Islet precursor cell (in vitro differentiated cells): ENCODE measurements around the gene DCAKD.

ENCODE experiments used
- DNase-seq: peaks from one replicate; pipeline ENCODE4 v3.0.0-alpha.2; 2018

The DCAKD gene

DNA sequence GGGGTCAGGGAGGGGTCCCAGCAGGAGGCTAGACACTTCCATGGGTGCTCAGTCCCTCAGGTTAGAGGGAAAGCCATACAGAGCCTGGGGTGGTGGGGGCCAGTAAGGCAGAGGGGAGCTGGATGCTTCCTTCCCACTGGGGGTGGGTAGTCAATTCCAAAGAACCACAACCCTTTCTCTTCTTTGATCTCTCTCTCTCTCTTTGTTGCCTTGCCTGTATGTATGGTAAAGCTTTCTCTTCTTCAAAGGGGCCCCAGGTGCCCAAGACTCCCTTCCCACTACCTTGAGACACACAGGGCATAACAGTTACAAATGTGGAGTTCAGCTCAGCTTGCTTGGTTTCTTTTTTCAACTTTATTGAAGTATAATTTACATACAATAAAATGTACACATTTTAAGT lies 52.8 kb downstream of the DCAKD start:
- DNase-seq = no peak

DNA sequence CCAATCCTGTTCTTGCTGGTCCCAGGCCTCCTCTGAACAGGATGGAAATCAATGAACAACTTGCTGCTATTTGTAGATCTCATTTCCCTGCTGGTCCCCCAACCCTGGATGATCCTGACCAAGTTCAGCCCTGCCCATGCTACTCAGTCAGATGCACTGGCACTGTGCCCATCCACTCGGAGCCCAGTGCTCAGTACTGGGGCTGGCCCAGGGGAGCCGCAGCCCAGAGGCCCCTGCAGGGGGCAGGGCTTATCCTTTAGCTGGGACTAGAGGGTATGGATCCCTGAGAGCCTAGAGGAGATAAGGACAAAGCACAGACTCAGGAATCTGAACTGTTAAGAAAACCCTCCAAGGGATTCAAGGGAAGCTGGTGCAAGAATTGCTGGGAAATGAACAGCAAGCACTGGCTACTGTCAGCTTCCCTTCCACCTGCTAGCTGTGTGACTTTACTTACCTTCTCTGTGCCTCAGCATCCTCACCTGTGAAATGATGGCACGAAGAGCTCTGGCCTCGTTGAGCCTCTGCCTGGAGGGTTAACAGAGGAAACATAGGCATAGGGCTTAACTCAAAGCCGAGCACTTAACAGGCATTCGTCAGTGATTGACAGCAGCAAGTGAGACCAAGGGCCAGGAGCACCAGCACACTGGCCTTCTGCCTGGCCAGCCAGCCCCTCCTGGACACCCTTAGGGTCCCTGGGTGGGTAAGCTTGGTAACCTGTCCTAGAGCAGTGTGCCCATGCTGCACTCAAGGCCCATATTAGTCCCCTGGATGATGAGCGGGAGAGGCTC lies 53.5 kb downstream of the DCAKD start:
- no peak for DNase-seq

- DNase-seq = no peak
Observed at GRCh38 chr17:44996304-44996703, 55.1 kb downstream of the DCAKD start.

DNA sequence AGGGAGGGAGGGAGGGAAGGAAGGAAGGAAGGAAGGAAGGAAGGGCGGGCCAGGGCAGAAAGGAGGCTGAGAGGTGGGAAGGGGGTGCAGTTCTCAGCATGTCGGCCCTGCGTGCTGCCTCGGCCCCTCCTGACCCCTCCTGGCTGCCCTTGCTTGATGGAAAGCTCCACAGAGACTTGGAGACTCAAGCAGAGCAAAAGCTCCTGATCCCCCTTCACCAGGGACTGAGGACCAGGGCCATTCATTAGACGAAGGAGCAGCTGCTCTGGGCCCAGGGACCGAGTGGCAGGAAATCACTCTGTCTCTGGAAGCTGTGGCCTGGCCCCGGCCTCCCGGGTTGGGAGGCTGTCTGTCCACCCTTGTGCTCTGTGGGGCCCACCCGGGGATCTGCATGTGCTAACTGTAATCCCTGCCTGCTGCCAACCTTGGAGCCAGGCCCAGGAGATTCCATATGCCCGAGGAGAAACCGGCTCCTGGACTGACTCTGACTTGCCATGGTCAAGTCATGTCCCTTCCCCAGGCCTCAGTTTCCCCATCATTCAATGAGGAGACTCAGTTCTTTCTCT lies 55.9 kb downstream of the DCAKD start:
- DNase-seq = no peak

DNA sequence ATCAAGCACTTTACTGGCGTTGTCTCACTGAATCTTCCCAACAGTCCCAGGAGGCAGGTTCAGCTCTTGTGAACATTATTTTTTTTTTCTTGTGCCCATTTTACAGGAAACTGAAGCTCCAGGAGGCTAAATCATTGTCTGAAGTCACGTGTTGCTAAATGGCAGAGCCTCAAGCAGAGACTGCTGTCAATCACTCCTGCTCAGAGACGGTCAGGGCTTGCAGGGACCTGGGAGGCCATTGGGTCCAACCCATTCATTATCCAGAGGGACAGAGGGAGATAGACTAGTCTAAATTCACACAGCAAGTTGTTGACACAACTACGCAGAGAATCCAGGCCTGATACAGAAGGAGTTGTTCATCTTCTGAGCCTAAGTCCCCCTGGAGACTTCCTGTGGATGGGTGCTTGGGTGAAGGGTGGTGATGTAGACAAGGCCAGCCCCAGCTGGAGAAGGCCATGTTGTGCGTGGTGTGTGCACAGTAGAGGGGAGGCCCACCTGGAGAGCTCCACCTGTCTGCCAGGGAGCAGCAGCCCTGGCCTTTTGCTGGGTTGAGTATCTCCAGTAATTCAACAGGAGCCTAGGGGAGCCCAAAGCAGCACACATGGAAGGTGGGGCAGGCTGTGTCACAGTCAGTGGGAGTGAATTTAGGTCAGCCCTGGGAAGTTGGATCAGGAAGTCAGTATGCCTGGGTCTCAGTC lies 59.0 kb downstream of the DCAKD start:
- no peak for DNase-seq

GRCh38 chr17:44990994-44991393 lies 60.4 kb downstream of the DCAKD start:
- DNase-seq = no peak

DNA sequence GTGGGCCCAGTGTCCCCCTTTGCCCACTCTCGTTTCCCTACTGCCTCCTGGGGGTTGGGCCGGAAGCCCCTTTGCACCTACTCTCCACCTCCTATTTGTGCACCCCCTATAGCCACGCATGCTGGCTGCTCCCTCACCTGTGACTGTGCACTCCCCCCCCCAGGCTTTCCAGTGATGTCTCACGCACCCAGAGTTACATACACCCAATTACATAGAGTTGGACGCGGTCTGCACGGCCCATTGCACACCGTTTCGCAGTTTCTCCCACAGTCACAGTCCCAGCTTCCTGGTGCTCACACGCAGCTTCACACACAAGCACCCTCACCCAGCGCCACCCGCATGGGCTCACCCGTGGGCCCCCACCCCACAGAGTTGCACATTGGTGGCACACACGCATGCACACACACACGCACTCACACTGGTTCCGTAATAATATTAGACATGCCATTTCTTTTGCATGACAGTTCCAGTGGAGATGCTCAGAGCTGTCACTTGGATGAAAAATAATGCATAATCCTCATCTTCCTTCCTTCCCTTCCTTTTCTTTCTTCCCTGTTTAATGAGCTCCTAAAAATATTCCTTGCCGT lies 61.8 kb downstream of the DCAKD start:
- DNase-seq = no peak

GRCh38 chr17:44988044-44988942 lies 63.1 kb downstream of the DCAKD start:
- no peak for DNase-seq

DNA sequence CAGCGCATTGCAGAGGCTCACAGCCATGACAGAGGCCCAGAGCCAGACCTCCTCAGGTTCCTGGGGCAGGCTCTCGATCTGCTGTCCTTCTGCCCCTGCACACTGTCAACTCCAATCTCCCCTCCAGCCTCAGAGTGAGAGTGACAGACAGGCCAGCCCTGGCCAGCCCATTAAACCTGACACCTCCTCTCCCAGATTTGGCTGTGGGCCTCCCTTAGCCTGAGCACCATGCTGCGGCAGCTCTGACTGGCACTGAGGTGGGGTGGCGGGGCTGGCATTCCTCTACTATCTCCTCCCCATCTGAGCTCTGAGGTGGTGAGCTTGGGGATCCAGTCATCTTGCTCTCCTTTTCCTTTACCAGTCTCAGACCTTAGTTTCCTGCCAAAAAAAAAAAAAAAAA lies 67.9 kb downstream of the DCAKD start:
- DNase-seq = no peak

- no peak for DNase-seq
Observed at GRCh38 chr17:44982113-44982702, 69.2 kb downstream of the DCAKD start.

DNA sequence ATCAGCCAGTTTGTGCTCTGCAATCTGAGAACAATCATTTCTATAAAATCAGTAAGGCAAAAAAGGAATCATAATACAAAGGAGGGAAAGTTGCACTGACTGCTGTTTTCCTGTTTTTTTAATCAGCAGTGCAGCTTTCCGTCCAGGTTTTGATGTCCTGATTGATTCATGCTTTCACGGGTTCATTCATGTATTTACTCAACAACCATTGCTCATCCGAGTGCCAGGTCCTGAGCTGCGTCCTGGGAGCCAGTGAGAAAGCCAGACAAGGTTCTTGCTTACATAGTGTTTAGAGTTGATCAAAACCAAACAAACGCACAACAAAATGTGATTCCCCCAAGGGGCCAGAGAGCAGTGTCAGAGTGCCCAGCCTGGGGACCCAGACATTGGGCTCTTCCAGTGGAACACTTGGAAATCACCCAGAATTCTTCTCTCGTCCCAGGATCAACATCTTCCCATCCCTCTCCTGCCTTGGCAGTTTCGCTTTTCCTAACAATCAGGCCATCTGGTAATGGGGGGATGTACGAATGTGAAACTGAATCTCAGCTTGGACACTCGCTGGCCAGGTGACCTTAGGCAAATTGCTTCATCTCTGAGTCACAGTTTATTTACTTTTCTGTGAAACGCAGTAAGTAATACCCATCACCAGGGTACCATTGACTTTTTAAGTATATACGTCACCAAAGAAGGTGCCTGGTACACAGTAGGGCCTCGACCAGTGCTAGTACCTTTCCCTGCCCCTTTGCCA lies 70.0 kb downstream of the DCAKD start:
- DNase-seq = no peak

- no peak for DNase-seq
Observed at GRCh38 chr17:44979426-44979995, 71.9 kb downstream of the DCAKD start.

- DNase-seq = no peak
Observed at GRCh38 chr17:44978807-44979206, 72.6 kb downstream of the DCAKD start.

DNA sequence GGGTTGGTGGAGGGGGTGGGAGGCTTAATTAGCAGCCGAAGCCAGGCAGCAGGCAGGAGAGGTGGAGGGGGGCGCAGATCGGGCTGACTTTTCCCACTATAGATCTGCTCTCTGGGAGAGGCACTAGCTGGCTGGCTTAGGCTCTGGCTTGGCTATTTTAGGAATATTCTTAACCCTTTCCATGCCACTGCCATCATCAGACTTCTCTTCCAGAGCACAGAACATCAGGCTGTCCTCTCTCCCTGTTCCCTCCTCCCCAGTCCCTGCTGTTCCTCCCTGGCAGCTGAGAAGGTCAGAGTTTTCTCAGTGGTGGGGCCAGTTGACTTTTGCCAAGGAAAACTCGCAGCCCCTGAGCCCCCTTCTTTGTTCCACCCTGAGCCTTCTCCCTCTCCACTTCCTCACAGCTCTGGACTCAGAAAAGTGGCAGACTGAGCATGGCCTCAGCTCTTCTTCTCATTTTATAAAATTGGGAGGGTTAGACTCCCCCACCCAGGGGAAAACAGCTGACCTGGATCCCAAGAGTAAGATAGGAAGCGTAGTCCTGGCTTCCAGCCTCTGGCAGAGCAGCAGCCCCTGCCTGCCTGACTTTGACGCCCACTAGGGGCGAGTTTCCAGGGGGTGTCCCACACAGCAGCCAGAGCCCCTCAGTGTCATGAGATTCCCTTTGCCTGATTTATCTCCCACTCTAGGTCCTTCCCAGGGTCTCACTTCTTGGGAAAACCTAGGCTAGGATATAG lies 73.5 kb downstream of the DCAKD start:
- no peak for DNase-seq

DNA sequence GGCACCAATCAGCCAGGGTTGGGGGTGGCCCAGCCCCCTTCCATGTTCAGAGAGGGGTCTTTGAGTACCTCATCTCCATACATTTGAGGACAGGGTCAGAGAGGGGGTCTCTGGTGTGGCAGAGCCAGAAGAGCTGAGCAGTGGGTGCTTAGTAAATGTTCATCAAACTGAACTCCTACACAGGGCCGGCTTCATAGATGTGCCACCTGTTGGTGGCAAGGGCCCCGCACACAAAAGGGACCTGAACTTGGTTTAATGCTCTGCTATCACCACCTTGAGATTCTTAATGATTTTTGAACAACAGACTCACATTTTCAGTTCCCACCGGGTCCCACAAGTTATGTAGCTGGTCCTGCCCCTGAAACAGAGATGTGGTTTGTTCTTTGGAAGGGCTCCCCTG lies 74.4 kb downstream of the DCAKD start:
- DNase-seq = no peak

GRCh38 chr17:44976206-44976605 lies 75.2 kb downstream of the DCAKD start:
- DNase-seq = no peak
